ENCODE measurements around the gene AHCTF1.

Gene AHCTF1

GRCh38 chr1:246795906-246796694 lies 135.6 kb downstream of the AHCTF1 start:
- no peak for DNase-seq

- no peak for DNase-seq
These were observed 136.7 kb downstream of the AHCTF1 start for GRCh38 chr1:246794828-246795671.

GRCh38 chr1:246794048-246794827 lies 137.5 kb downstream of the AHCTF1 start:
- DNase-seq = no peak

- no peak for DNase-seq
These were observed 138.3 kb downstream of the AHCTF1 start for GRCh38 chr1:246793356-246793896.

GRCh38 chr1:246792603-246793002 lies 139.1 kb downstream of the AHCTF1 start:
- DNase-seq = no peak

GRCh38 chr1:246791303-246791918 lies 140.3 kb downstream of the AHCTF1 start:
- DNase-seq = no peak

GRCh38 chr1:246790833-246791232 lies 140.9 kb downstream of the AHCTF1 start:
- no peak for DNase-seq

- DNase-seq = no peak
These were observed 141.4 kb downstream of the AHCTF1 start for GRCh38 chr1:246790364-246790763.

GRCh38 chr1:246789454-246790339 lies 142.1 kb downstream of the AHCTF1 start:
- no peak for DNase-seq

Data from activated naive CD4-positive, alpha-beta T cell (primary cell).